GM21528 (cell line): ENCODE data around the gene ZFYVE16.
"Not testable (repeated sequence)": the region's sequence is repeated elsewhere in the genome, so short reads cannot be mapped to it uniquely, and the experiment has no call there.

ENCODE experiments used
- ATAC-seq: cut with Tn5 transposase; IDR thresholded peaks from one replicate; pipeline ENCODE4 v1.9.1; 2021; ENCODE audit warnings: mild to moderate bottlenecking, moderate library complexity; ENCODE audit not compliant: unreplicated experiment, low FRiP score

The ZFYVE16 gene

GRCh38 chr5:80409367-80409966 lies 1.6 kb downstream of the ZFYVE16 start:
- ATAC-seq = no peak

GRCh38 chr5:80411589-80412219 lies 3.8 kb downstream of the ZFYVE16 start:
- no peak for ATAC-seq

- ATAC-seq = no peak
These were observed 6.2 kb downstream of the ZFYVE16 start for GRCh38 chr5:80414113-80414512.

GRCh38 chr5:80417973-80418372 lies 10.1 kb downstream of the ZFYVE16 start:
- ATAC-seq = no peak

GRCh38 chr5:80424365-80424764 lies 16.5 kb downstream of the ZFYVE16 start:
- ATAC-seq = not testable (repeated sequence)

GRCh38 chr5:80435476-80435875 lies 27.6 kb downstream of the ZFYVE16 start:
- ATAC-seq = no peak

- ATAC-seq = no peak
These were observed 29.5 kb downstream of the ZFYVE16 start for GRCh38 chr5:80437326-80437725.

GRCh38 chr5:80438739-80439138 lies 30.9 kb downstream of the ZFYVE16 start:
- ATAC-seq = no peak

- ATAC-seq = no peak
These were observed 31.3 kb downstream of the ZFYVE16 start for GRCh38 chr5:80439213-80439612.

GRCh38 chr5:80442742-80443141 lies 34.9 kb downstream of the ZFYVE16 start:
- ATAC-seq = no peak

- ATAC-seq = no peak
These were observed 45.5 kb downstream of the ZFYVE16 start for GRCh38 chr5:80453366-80453765.

GRCh38 chr5:80463269-80463668 lies 55.4 kb downstream of the ZFYVE16 start:
- no peak for ATAC-seq

- ATAC-seq = no peak
These were observed 59.0 kb downstream of the ZFYVE16 start for GRCh38 chr5:80466669-80467485.

GRCh38 chr5:80468131-80468530 lies 60.3 kb downstream of the ZFYVE16 start:
- no peak for ATAC-seq

GRCh38 chr5:80470631-80471030 lies 62.8 kb downstream of the ZFYVE16 start:
- not testable (repeated sequence) for ATAC-seq

GRCh38 chr5:80474929-80475328 lies 67.1 kb downstream of the ZFYVE16 start:
- no peak for ATAC-seq

- no peak for ATAC-seq
These were observed 71.8 kb downstream of the ZFYVE16 start for GRCh38 chr5:80479713-80480112.

- ATAC-seq = no peak
These were observed 72.5 kb downstream of the ZFYVE16 start for GRCh38 chr5:80480354-80480753.

GRCh38 chr5:80481019-80481893 lies 73.4 kb downstream of the ZFYVE16 start:
- ATAC-seq = no peak

GRCh38 chr5:80482578-80482977 lies 74.7 kb downstream of the ZFYVE16 start:
- no peak for ATAC-seq
